Peyer's patch (tissue), 4 donors: ENCODE results near the gene USP3.

ENCODE experiments used
- POLR2A ChIP-seq, 2 donors: fragments of 450-650 bp; IDR thresholded peaks; one replicate each; pipeline ENCODE4 v1.5.1; 2017; ENCODE audit warnings: antibody characterized with exemption in 2 of 2, mild to moderate bottlenecking in 2 of 2, moderate library complexity in 2 of 2
- TF ChIP-seq, protein P1 (sequence below), 6 experiments: fragments of 450-650 bp in 4 of 6; fragments of 200-600 bp in 2 of 6; sonication (generic) in 1 of 6; IDR thresholded peaks; one replicate each; pipeline ENCODE4 v1.5.1; 2017 to 2019; ENCODE audit warnings: antibody characterized with exemption in 6 of 6, mild to moderate bottlenecking in 3 of 6, moderate library complexity in 1 of 6

DNA sequence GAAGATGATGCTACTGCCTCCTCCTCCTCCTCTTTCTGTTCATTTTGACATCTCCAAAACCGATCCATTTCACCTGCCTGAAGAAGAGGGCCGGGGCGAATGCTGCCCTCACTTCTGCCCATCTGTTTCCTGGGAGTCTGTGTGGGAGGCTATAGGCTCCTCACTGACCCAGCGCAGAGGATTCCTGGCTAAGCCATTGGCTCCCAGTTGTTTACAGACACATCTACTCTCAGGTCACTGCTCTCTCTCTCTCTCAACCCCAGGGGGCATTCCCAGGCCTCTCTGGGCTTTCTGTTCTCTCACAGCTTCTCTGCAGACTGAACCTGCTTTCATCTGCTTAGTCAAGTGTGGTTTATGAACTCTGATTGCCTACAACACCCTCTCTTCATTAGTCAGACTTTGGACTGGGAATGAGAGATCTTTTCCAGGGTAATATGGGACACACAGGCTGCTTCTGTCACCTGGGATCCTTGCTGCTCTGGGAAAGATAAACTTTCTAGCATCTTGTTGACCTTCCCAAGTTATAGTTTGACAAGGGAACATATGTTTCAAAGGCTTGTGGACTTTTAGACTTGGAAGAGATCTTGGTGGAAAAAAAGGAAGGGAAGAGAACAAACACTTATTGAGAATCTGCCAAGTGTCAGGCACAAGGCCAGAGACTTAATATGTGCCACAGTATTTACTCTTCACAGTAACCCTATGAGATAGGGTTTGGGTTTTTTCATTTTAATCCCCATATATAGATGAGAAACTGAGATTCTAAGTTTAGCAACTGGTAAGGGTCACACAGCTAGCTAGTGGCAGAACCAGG, 30.2 kb upstream of the USP3 start:
- TF ChIP-seq POLR2A (IDR thresholded peaks at IDR 0.05), result peak in 1 of 2 donors; percentile 41
- TF ChIP-seq, protein P1, sequence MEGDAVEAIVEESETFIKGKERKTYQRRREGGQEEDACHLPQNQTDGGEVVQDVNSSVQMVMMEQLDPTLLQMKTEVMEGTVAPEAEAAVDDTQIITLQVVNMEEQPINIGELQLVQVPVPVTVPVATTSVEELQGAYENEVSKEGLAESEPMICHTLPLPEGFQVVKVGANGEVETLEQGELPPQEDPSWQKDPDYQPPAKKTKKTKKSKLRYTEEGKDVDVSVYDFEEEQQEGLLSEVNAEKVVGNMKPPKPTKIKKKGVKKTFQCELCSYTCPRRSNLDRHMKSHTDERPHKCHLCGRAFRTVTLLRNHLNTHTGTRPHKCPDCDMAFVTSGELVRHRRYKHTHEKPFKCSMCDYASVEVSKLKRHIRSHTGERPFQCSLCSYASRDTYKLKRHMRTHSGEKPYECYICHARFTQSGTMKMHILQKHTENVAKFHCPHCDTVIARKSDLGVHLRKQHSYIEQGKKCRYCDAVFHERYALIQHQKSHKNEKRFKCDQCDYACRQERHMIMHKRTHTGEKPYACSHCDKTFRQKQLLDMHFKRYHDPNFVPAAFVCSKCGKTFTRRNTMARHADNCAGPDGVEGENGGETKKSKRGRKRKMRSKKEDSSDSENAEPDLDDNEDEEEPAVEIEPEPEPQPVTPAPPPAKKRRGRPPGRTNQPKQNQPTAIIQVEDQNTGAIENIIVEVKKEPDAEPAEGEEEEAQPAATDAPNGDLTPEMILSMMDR (IDR thresholded peaks at IDR 0.05), result peak in 4 of 6 experiments; percentile 20 to 49 (median 38)
